Stimulated activated naive B cell treated with anti-CD40 and anti-IgM and Interleukin-4, amounts not matched to agents 10 μg/mL and 1 μg/mL and 100 μg/mL, for 72 hours (primary cell): ENCODE results near the gene ATP1B3.

Source experiments
- ATAC-seq, 2 donors: fragments of 150-1000 bp; cut with Tn5 transposase; replicated peaks; 2 replicates each; pipeline ENCODE4 v1.10.0; 2021; ENCODE audit warnings: moderate library complexity in 1 of 2
- DNase-seq: peaks from one replicate; pipeline ENCODE4 v3.0.0; 2021
- H3K27ac Mint-ChIP-seq: one replicate; pipeline ENCODE4 v1.8.0; 2022; ENCODE audit warnings: mild to moderate bottlenecking, mixed read lengths
- H3K27me3 Mint-ChIP-seq, 2 donors: one replicate each; pipeline ENCODE4 v1.8.0; 2022; ENCODE audit warnings: mixed read lengths in 2 of 2
- H3K36me3 Mint-ChIP-seq, 2 donors: one replicate each; pipeline ENCODE4 v1.8.0; 2022; ENCODE audit warnings: mixed read lengths in 2 of 2, mild to moderate bottlenecking in 1 of 2
- H3K4me1 Mint-ChIP-seq, 2 donors: one replicate each; pipeline ENCODE4 v1.8.0; 2022; ENCODE audit warnings: mixed read lengths in 2 of 2, mild to moderate bottlenecking in 1 of 2
- H3K4me3 Mint-ChIP-seq, 2 donors: one replicate each; pipeline ENCODE4 v1.8.0; 2022; ENCODE audit warnings: mild to moderate bottlenecking in 2 of 2, mixed read lengths in 2 of 2, moderate library complexity in 1 of 2
- H3K9me3 Mint-ChIP-seq, 2 donors: one replicate each; pipeline ENCODE4 v1.8.0; 2022; ENCODE audit warnings: mixed read lengths in 2 of 2, mild to moderate bottlenecking in 1 of 2

Gene ATP1B3

DNA sequence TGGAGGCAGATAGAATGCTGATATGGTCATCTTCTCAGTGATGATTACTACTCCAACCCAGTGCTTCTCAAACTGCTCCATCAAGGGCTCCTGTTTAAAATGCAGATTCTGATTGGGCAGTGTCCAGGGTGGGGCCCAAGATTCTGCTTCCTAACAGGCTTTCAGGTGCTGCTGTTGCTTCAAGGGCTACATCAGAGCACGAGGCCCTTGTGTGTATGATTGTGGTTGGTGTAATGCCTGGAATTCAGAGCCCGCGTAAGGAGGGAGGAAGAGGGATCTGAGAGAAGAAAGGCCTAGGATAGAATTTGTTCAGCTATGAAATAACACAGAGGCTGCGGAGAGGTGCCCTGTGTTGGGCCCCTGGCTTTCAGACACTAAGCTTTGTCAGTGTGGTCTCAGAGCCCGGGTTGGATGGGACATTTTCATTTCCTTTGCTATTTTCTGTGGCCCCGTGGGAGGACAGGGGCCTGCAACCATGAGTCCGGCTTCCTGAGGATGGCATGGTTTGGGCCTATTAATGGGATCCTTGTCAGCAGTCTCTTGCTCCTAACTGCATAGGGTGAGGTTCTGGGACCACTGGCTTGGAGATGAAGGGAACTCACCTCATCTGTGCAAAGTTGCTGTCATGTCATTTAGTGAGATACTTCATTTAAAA, 53.0 kb downstream of the ATP1B3 start:
- H3K36me3 Mint-ChIP-seq: peaks cover 34 to 35% of the 10 kb centered on the region in 2 donors
- H3K4me1 Mint-ChIP-seq: peaks cover 6 to 8% of the 10 kb centered on the region in 2 donors
- H3K27ac Mint-ChIP-seq: peak overlapping the region; percentile 71
- no peak for DNase-seq
- no peaks in the 10 kb centered on the region for H3K9me3 Mint-ChIP-seq
- ATAC-seq: no peak
- H3K4me3 Mint-ChIP-seq: no peak overlapping the region
- no peaks in the 10 kb centered on the region for H3K27me3 Mint-ChIP-seq

DNA sequence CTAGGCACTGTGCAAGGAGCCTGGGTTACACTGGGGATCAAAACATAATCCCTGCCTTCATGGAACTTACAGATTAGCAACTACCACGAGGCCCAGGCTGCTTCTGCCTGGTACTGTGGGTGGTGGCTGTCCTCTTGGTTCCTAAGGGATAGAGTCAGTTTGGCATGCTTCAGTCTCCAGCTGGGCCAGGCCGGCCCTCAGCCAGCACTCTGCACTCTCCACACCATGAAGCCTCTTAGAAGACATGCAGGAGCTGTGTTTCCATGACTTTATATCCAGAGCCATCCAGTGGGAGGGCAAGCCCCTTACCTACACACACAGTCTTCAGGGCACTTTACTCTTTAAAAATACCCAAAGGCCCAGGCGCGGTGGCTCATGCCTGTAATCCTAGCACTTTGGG, 54.4 kb downstream of the ATP1B3 start:
- no peak overlapping the region for H3K4me3 Mint-ChIP-seq
- no peak overlapping the region for H3K27ac Mint-ChIP-seq
- peaks cover 24% of the 10 kb centered on the region in 2 donors for H3K36me3 Mint-ChIP-seq
- no peaks in the 10 kb centered on the region for H3K9me3 Mint-ChIP-seq
- peaks cover 6 to 8% of the 10 kb centered on the region in 2 donors for H3K4me1 Mint-ChIP-seq
- no peak for DNase-seq
- no peak for ATAC-seq
- no peaks in the 10 kb centered on the region for H3K27me3 Mint-ChIP-seq

DNA sequence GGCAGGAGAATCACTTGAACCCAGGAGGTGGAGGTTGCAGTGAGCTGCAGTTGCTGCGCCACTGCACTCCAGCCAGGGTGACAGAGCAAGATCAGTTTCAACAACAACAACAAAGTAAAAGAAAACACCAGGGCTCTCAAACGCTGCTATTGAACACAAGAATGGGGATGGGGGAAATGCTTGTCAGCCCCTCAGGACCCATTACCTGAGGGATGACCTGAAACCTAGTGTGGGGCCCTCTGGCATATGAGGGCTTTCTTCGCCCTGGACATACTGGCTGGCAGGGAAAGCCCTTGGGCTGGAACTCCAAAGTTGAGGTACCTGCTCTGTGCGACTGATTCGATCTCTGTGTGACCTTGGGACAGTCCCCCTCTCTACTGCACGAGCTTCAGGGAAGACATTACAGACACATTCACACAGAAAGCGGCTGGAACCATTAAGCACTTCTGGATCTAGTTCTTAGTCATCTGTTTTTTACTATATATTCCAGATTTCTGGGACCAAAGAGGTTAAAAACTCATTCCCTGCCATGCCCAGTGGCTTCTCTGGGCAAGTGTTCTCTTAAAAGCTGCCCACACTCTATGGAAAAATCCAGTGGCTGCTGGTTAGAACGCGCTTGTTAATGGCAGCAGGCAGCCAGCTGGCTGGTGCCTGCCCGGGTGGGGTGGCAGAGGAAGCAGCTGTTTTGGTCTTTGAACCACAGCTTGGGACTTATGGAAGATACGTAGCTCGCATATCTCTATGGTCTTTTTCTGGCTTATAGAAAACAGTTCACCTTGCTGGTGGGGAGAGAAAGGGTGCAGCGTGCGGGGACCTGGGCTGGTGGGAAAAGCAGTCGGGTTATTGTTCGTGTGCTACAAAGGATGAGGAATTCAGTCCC, 57.2 kb downstream of the ATP1B3 start:
- Mint-ChIP-seq H3K4me3 (no peak overlapping the region), H3K9me3 (no peaks in the 10 kb centered on the region), H3K36me3 (peaks cover 8% of the 10 kb centered on the region in 2 donors), H3K27me3 (no peaks in the 10 kb centered on the region), H3K4me1 (peaks cover 4 to 6% of the 10 kb centered on the region in 2 donors), H3K27ac (peak overlapping the region; percentile 51)
- DNase-seq (no peak), ATAC-seq (peak in 1 of 2 donors; percentile 8)

DNA sequence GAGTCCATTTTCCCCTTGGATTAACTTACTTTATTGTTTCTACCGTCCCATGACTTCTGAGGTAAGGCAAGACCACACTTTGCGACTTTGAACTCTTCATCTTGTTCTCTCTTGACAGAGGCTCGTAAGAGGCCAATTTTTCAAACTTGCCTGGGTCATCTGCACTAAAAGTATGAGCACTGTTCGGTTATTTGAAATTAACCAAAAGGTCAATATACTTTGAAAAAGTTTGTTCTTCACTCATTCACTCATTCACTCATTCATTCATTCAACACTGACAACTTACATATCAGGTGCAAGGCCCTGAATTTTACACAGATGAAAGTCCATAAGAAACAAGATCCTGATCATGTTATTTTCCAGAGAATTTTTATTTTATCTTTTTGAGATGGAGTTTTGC, 57.9 kb downstream of the ATP1B3 start:
- Mint-ChIP-seq H3K4me1 (peaks cover under 1 to 3% of the 10 kb centered on the region in 2 donors), H3K36me3 (peaks cover under 1 to 4% of the 10 kb centered on the region in 2 donors), H3K4me3 (no peak overlapping the region), H3K27ac (no peak overlapping the region), H3K9me3 (no peaks in the 10 kb centered on the region), H3K27me3 (no peaks in the 10 kb centered on the region)
- no peak for ATAC-seq
- no peak for DNase-seq

DNA sequence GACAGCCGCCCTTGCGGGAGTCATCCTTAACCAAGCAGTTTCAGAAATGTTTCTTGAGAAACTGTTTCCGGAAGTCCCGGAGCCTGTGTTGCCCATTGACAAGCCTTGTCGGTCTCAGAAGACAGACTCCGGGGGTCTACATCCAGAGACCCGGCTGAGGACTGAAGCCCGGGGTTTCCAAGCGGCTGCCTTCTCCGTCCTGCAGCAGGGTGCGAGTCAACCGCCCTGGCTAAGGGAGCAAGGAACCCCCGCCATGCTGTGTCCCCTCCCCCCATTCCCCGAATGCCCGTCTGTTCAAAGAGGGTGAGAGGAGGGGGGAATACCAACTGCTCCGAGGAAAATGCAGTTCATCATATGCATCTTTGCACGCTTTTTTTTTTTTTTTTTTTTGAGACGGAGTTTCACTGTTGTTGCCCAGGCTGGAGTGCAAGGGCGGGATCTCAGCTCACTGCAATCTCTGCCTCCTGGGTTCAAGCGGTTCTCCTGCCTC, 61.6 kb downstream of the ATP1B3 start:
- Mint-ChIP-seq H3K36me3 (no peaks in the 10 kb centered on the region), H3K27me3 (no peaks in the 10 kb centered on the region), H3K9me3 (no peaks in the 10 kb centered on the region), H3K27ac (no peak overlapping the region), H3K4me3 (no peak overlapping the region), H3K4me1 (peaks cover 2 to 15% of the 10 kb centered on the region in 2 donors)
- no peak for ATAC-seq
- no peak for DNase-seq

DNA sequence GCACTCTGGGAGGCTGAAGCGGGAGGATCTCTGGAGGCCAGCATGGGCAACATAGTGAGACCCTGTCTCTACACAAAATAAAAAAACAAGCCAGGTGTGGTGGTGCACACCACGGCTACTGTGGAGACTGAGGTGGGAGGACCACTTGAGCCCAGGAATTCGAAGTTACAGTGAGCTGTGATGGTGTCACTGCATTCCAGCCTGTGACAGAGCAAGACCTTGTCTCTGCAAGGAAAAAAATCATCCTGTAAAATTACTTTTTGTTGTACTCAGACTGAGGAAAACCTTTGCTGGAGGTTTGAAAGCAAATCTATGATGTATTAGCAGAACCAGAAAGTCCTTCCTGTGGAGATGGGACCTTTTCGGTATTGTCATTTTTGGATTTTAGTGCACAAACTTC, 63.3 kb downstream of the ATP1B3 start:
- no peaks in the 10 kb centered on the region for H3K36me3 Mint-ChIP-seq
- no peaks in the 10 kb centered on the region for H3K9me3 Mint-ChIP-seq
- H3K27me3 Mint-ChIP-seq: no peaks in the 10 kb centered on the region
- peaks cover 2 to 15% of the 10 kb centered on the region in 2 donors for H3K4me1 Mint-ChIP-seq
- ATAC-seq: no peak
- H3K27ac Mint-ChIP-seq: no peak overlapping the region
- H3K4me3 Mint-ChIP-seq: no peak overlapping the region
- no peak for DNase-seq

DNA sequence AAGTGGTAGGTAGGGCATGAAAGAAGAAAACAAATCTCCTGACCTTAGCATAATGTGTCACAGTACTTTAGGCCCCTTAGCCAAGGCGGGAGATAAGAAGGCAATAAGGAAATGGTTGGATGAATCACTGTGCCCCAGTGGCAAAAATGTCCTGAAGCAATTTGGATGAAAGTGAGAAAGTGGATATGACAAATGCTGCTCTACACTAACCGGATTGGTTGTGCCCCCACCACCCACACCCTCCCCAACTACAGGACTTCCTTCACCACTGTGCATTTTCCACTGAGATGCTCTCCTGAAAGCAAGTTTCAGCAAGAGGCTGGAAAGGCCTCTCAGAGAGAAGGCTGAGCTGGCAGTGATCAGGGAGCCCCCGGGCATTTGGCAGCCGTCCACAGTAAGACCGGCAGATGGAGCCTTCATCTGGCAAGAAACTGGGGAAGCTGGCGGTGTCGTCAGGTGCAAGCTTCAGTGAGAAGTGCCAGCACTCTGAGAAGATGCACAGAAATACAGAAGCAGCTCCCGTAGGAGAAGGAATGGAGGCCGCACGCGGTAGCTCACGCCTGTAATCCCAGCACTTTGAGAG, 63.8 kb downstream of the ATP1B3 start:
- Mint-ChIP-seq H3K4me1 (peaks cover 2 to 15% of the 10 kb centered on the region in 2 donors), H3K9me3 (no peaks in the 10 kb centered on the region), H3K36me3 (no peaks in the 10 kb centered on the region), H3K27ac (no peak overlapping the region), H3K4me3 (peak overlapping the region in 1 of 2 donors; percentile 25), H3K27me3 (no peaks in the 10 kb centered on the region)
- DNase-seq: no peak
- peak in 1 of 2 donors; percentile 49 for ATAC-seq

DNA sequence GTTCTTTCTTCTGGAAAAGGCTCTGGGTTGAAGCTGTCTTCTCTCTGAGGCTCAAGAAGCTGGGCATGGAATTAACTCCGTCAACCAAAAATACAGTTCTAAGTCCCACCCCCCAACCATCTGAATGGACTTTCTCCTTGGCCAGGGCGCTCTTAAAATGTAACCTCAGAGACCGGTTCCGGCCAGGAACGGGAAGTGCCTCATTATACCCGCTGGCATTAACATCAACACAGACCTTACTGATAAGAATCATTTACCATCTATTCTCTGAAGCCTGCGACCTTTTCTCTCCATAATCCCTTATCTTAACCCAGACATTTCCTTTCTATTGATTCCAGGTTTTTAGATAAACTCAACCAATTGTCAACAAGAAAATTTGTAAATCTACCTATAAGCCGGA, 64.7 kb downstream of the ATP1B3 start:
- Mint-ChIP-seq H3K27ac (no peak overlapping the region), H3K36me3 (no peaks in the 10 kb centered on the region), H3K9me3 (no peaks in the 10 kb centered on the region), H3K27me3 (no peaks in the 10 kb centered on the region), H3K4me3 (peak overlapping the region in 1 of 2 donors; percentile 36), H3K4me1 (peaks cover 2 to 15% of the 10 kb centered on the region in 2 donors)
- no peak for DNase-seq
- ATAC-seq: no peak

DNA sequence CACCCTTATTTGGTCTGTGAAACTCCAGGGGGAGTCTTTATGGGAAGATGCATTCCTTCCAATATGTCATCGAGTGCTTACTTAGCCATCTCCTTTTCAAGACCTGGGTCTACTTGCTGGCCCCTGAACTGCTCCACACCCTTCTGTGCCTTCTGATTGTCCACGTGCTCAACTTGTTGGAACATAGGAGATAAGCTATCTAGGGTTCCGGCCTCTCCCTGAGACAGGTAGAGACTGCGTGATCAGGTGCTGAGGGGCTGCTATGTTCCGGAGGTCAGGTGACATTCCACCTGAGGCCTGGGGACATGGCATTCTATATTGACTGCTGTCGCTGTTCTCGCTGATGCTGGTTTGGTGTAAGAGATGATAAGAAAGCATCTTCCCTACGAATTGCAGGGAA, 65.6 kb downstream of the ATP1B3 start:
- Mint-ChIP-seq H3K4me1 (peaks cover 2 to 15% of the 10 kb centered on the region in 2 donors), H3K4me3 (no peak overlapping the region), H3K27me3 (no peaks in the 10 kb centered on the region), H3K36me3 (no peaks in the 10 kb centered on the region), H3K27ac (no peak overlapping the region), H3K9me3 (no peaks in the 10 kb centered on the region)
- no peak for DNase-seq
- no peak for ATAC-seq

DNA sequence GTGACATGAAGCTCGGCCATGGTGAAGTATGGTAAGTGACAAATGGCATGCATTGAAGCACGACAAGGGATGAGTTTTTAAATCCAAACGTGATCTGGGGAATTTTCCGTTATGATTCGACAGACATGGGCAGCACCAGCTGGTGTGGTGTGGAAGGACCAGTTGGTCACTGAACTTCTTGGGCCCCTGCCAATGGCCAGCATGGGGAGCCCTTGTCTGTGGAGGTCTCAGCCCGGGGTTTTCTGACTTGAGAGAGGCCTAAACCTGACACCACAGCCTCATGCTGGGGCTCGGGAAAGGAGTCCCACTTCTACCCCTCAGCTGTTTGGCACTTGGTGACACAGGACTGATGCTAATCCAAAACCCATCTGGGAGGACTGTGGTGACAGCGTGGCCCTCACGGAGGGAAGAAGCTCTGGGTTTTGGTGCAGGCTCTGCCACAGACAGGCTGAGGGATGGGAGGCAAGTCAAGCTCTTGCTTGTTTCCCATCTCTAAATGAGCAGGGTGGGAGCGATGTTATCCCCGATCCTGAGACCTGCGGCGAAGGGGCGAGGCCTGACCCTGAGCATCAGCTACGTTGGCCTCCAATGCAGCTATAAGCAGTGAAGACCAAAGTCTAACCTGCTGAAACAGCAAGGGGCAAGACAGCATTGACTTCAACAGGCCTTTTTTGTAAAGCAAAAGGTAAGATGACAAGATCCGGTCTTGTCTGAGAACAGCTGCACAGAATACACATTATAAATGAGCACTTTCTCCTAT, 69.5 kb downstream of the ATP1B3 start:
- Mint-ChIP-seq H3K9me3 (no peaks in the 10 kb centered on the region), H3K27me3 (no peaks in the 10 kb centered on the region), H3K36me3 (peaks cover 5 to 6% of the 10 kb centered on the region in 2 donors), H3K4me3 (no peak overlapping the region), H3K4me1 (peaks cover 2 to 16% of the 10 kb centered on the region in 2 donors), H3K27ac (no peak overlapping the region)
- DNase-seq: no peak
- ATAC-seq: no peak

DNA sequence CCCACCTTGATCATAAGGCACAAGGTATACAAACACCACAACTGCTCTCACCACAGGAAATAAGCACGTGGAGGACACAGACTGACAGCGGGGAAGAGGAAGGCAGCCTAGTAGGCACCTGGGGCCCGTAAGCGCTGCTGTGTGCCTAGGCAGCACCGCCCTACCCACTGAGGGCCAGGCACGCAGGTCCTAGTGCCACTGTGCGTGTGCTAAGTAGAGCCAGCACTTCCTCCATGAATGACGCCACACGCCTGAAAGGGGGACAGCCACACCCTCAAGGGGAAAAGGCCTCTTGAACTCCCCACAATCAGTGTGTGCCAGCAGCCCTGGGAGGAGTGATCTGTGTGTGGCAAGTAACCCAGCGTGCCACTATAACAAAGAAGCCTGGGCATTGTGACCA, 73.0 kb downstream of the ATP1B3 start:
- Mint-ChIP-seq H3K27ac (no peak overlapping the region), H3K27me3 (no peaks in the 10 kb centered on the region), H3K4me1 (peaks cover 7 to 13% of the 10 kb centered on the region in 2 donors), H3K36me3 (peaks cover 8 to 19% of the 10 kb centered on the region in 2 donors), H3K4me3 (no peak overlapping the region), H3K9me3 (no peaks in the 10 kb centered on the region)
- DNase-seq (no peak), ATAC-seq (no peak)

DNA sequence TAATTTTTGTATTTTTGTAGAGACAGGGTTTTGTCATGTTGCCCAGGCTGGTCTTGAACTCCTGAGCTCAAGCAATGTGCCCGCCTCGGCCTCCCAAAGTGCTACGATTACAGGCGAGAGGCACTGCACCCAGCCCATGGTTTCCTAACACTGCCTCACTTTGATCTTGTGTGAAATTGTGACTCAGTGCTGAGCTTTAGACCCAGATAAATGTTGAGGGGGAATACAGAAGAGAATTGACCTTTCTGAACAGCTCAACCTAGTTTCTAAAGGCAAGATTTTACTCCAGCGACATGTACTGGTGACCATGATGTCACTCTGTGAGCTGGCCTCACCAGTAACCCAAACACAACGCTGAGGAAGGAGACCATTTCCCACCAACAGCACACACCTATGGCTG, 73.5 kb downstream of the ATP1B3 start:
- DNase-seq (no peak), ATAC-seq (peak in 1 of 2 donors; percentile 62)
- Mint-ChIP-seq H3K9me3 (no peaks in the 10 kb centered on the region), H3K27ac (no peak overlapping the region), H3K36me3 (peaks cover 8 to 19% of the 10 kb centered on the region in 2 donors), H3K27me3 (no peaks in the 10 kb centered on the region), H3K4me1 (peaks cover 7 to 13% of the 10 kb centered on the region in 2 donors), H3K4me3 (no peak overlapping the region)

DNA sequence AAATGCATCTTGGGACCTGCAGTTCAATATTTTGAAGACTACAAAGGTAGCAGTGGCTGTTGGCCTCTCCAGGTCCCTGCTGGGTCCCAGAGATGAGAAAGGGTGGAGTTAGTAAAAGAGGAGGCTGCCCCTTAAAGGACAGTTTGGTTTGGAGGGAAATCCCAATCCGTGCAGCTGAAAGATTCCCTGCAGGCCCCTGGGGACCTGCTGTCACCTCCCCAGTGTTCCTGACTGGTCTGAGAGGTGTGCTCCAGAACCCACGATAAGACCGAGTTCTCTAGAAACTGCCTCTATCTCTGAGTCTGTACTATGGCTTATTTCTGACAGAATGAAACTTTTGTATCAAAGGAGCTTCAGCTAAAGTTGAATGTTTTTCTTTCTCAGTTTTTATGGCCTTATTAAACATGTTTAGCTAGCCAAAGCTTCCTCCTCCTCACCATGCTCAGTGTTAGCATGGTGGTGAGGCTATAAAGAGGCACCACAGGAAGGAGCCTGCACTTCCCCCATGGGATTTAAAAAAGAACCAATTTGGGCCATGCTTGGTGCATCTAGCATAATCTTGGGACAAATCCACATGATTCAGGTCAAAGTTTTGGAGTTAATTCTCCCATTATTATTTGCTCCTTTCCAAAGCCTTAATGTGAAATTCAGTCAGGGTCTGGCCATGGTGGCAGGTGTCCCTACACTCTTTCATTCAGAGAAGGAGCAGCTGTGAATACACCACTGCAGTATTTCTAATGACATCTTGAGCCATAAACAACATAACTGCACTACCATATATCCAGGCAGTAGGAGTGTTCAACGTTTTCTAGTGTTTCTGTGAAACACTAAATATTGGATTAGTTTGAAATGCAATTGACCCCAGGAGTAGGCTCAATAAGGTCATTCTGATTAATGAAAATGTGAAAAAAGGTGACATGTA, 74.4 kb downstream of the ATP1B3 start:
- no peak overlapping the region for H3K27ac Mint-ChIP-seq
- no peaks in the 10 kb centered on the region for H3K27me3 Mint-ChIP-seq
- peak; percentile 31 to 77 for ATAC-seq

More for the DNA sequence above, 74.4 kb downstream of the ATP1B3 start:
- Mint-ChIP-seq H3K4me3 (no peak overlapping the region), H3K36me3 (peaks cover 8 to 19% of the 10 kb centered on the region in 2 donors), H3K4me1 (peaks cover 11 to 18% of the 10 kb centered on the region in 2 donors), H3K9me3 (no peaks in the 10 kb centered on the region)
- no peak for DNase-seq
